ENCODE results near the gene CALML6. TPM values are rescaled to one million over a fixed set of nuclear protein-coding genes. Genes with fewer than 3 reads are reported as not detected.

Gene CALML6
- total RNA-seq, 2 experiments from 2014 or later = 0.82 TPM; not detected in 1

Other genes with a start within 250 kb of the CALML6 start
- gene SLC35E2B, start 222.5 kb upstream of the CALML6 start, total RNA-seq = 10 to 100 TPM; 75.3 to 77.0 TPM
- 100 to 1,000 TPM; 104 to 106 TPM for gene CDK11A, start 190.9 kb upstream of the CALML6 start, total RNA-seq
- 10 to 100 TPM; 69.7 to 74.3 TPM for gene NADK, start 136.8 kb upstream of the CALML6 start, total RNA-seq
- 100 to 1,000 TPM; 353 to 372 TPM for gene GNB1, start 24.2 kb upstream of the CALML6 start, total RNA-seq
- not detected for gene TMEM52, start 4.0 kb downstream of the CALML6 start, total RNA-seq
- gene CFAP74, start 88.5 kb downstream of the CALML6 start, total RNA-seq = not detected
- not detected for gene GABRD, start 104.1 kb downstream of the CALML6 start, total RNA-seq
- gene PRKCZ, start 135.2 kb downstream of the CALML6 start, total RNA-seq = 10 to 100 TPM; 24.3 to 24.4 TPM

Data from activated naive CD8-positive, alpha-beta T cell treated with anti-CD3 and anti-CD28 coated beads, Interleukin-2, amount 10 ng/mL, durations not matched to agents 7 days and 5 days (primary cell).